A549 (cell line): ENCODE measurements around the gene STXBP2. TPM values are rescaled to one million over a fixed set of nuclear protein-coding genes. Genes with fewer than 3 reads are reported as not detected.

ENCODE experiments used
- ATAC-seq, 2 experiments: fragments of 200-7000 bp in 1 of 2; fragments of >200 bp in 1 of 2; cut with Nextera tagmentation in 1 of 2; cut with Tn5 transposase in 1 of 2; 3 replicates each; pipeline versions ENCODE4 v1.8.0 to v1.9.1; 2018 to 2020; ENCODE audit warnings: mild to moderate bottlenecking in 1 of 2, moderate library complexity in 1 of 2
- CTCF ChIA-PET: fragments of 300-600 bp; sonication (Branson Sonifier 250); formaldehyde crosslinking; extraction: SDS; loops from one replicate; lab custom pipeline; 2021; ENCODE audit warnings: antibody characterized with exemption, inconsistent platforms; lab: Yijun Ruan, JAX
- POLR2A ChIA-PET: fragments of 350-600 bp; formaldehyde crosslinking; extraction: SDS; loops from one replicate; lab custom pipeline; 2021; ENCODE audit warnings: antibody characterized with exemption, inconsistent platforms; lab: Yijun Ruan, JAX
- DNase-seq, 2 experiments: peaks; one replicate each; pipeline versions ENCODE4 v3.0.0 to v3.0.0-alpha.2; 2011 to 2016; ENCODE audit warnings: low read depth in 1 of 2, low spot score in 1 of 2
- FAIRE-seq: peaks from 2 replicates; lab custom pipeline; 2011; peaks lifted over from hg19 to GRCh38; lab: Jason Lieb, UNC
- H3K27ac ChIP-seq, 2 experiments: fragments of >200 bp; sonication (Bioruptor Twin); formaldehyde crosslinking; 3 replicates each; pipeline ENCODE4 v1.5.1; 2016 to 2017
- H3K4me1 ChIP-seq: fragments of >200 bp; sonication (Bioruptor Twin); formaldehyde crosslinking; 3 replicates; pipeline ENCODE4 v1.6.1; 2016
- H3K4me2 ChIP-seq: fragments of >200 bp; sonication (Bioruptor Twin); formaldehyde crosslinking; 3 replicates; pipeline ENCODE4 v1.6.1; 2016
- H3K4me3 ChIP-seq: fragments of >200 bp; sonication (Bioruptor Twin); formaldehyde crosslinking; 3 replicates; pipeline ENCODE4 v1.5.1; 2016
- H3K9me3 ChIP-seq: fragments of >200 bp; sonication (Bioruptor Twin); formaldehyde crosslinking; 3 replicates; pipeline ENCODE4 v1.6.1; 2016
- BHLHE40 ChIP-seq: IDR thresholded peaks from 2 replicates; pipeline ENCODE4 v1.6.1; 2012; ENCODE audit warnings: low read depth, low read length, inconsistent platforms
- CHD2 ChIP-seq: fragments of 150-350 bp; IDR thresholded peaks from 2 replicates; pipeline ENCODE4 v1.6.1; 2014; ENCODE audit warnings: low read length; ENCODE audit not compliant: partially characterized antibody
- CHD4 ChIP-seq: fragments of 200-600 bp; sonication (generic); IDR thresholded peaks from 2 replicates; pipeline ENCODE4 v1.6.1; 2016; ENCODE audit warnings: antibody characterized with exemption, mild to moderate bottlenecking, borderline replicate concordance
- FOSB ChIP-seq: fragments of 250-450 bp; sonication (Bioruptor Pico); IDR thresholded peaks from 2 replicates; pipeline ENCODE4 v1.5.0; 2020; ENCODE audit warnings: mild to moderate bottlenecking, moderate library complexity
- FOSL2 ChIP-seq, 2 experiments: fragments of 450-650 bp in 1 of 2; fragments of >200 bp in 1 of 2; sonication (Bioruptor Twin) in 1 of 2; formaldehyde crosslinking; IDR thresholded peaks; 2 replicates each; pipeline versions ENCODE4 v1.5.0 to v1.6.1; 2016 to 2020; ENCODE audit warnings: mild to moderate bottlenecking in 1 of 2, moderate library complexity in 1 of 2
- FOXS1 ChIP-seq: fragments of 250-450 bp; sonication (Bioruptor Pico); IDR thresholded peaks from 2 replicates; pipeline ENCODE4 v1.5.0; 2020; ENCODE audit warnings: mild to moderate bottlenecking, moderate library complexity
- GATA3 ChIP-seq: IDR thresholded peaks from 2 replicates; pipeline ENCODE4 v1.6.1; 2012; ENCODE audit warnings: borderline replicate concordance
- HEYL ChIP-seq: fragments of 250-450 bp; sonication (Bioruptor Pico); IDR thresholded peaks from 2 replicates; pipeline ENCODE4 v1.8.0; 2021; ENCODE audit warnings: mild to moderate bottlenecking, moderate library complexity
- HOXB5 ChIP-seq: fragments of 250-450 bp; sonication (Bioruptor Pico); IDR thresholded peaks from 2 replicates; pipeline ENCODE4 v1.5.0; 2020; ENCODE audit warnings: mild to moderate bottlenecking, moderate library complexity
- JUNB ChIP-seq: fragments of >200 bp; sonication (Bioruptor Twin); formaldehyde crosslinking; IDR thresholded peaks from 2 replicates; pipeline ENCODE4 v1.6.1; 2016
- KDM1A ChIP-seq: fragments of 200-600 bp; sonication (generic); IDR thresholded peaks from 2 replicates; pipeline ENCODE4 v1.6.1; 2016; ENCODE audit warnings: low read depth, mild to moderate bottlenecking
- MAZ ChIP-seq: fragments of 150-350 bp; IDR thresholded peaks from 2 replicates; pipeline ENCODE4 v1.6.1; 2014; ENCODE audit warnings: antibody characterized with exemption, low read depth, low read length, borderline replicate concordance
- MYC ChIP-seq: IDR thresholded peaks from 2 replicates; pipeline ENCODE4 v1.6.1; 2012; ENCODE audit warnings: mild to moderate bottlenecking, inconsistent platforms, low read length, improper control_type of control experiment, borderline replicate concordance
- NFE2L2 ChIP-seq: fragments of 150-350 bp; conservative IDR thresholded peaks from 2 replicates; pipeline ENCODE4 v1.6.1; 2014; ENCODE audit warnings: low read length
- NPAS2 ChIP-seq: fragments of 250-450 bp; sonication (Bioruptor Pico); IDR thresholded peaks from 2 replicates; pipeline ENCODE4 v1.8.0; 2022; ENCODE audit warnings: mild to moderate bottlenecking, moderate library complexity, borderline replicate concordance
- RCOR1 ChIP-seq: fragments of 150-350 bp; IDR thresholded peaks from 2 replicates; pipeline ENCODE4 v1.6.1; 2014; ENCODE audit warnings: antibody characterized with exemption, low read length, low read depth
- RFX5 ChIP-seq: fragments of 450-650 bp; IDR thresholded peaks from 2 replicates; pipeline ENCODE4 v1.7.1; 2014; ENCODE audit warnings: antibody characterized with exemption, mild to moderate bottlenecking, moderate library complexity
- ZC3H11A ChIP-seq: fragments of 450-650 bp; IDR thresholded peaks from 2 replicates; pipeline ENCODE4 v1.6.1; 2014; ENCODE audit warnings: antibody characterized with exemption, mild to moderate bottlenecking
- WGBS: methylation state at CpG from one replicate; pipeline ENCODE4 v1.1.6; 2017; ENCODE audit errors: missing lambda C conversion rate; 5-methylcytosine and 5-hydroxymethylcytosine counted together
- polyA plus RNA-seq, 4 experiments: library from polyadenylated mRNA; depleted of rRNA in 3 of 4; stranded (reverse); fragments of >200 nt; fragmentation: RNase III in 1 of 4; extraction: RNeasy Plus Mini Kit Qiagen cat#74134 plus additional on column Dnase treatment in 1 of 4; gene quantifications; 2 replicates in 3 of 4; 3 replicates in 1 of 4; pipeline ENCODE4 v1.2.3, GENCODE V29; 2011 to 2017
- TF ChIP-seq, protein P1 (sequence below): fragments of 200-600 bp; sonication (generic); IDR thresholded peaks from 2 replicates; pipeline ENCODE4 v1.6.1; 2016; ENCODE audit warnings: antibody characterized with exemption, mild to moderate bottlenecking, moderate library complexity
- TF ChIP-seq, protein P2 (sequence below): fragments of >200 bp; sonication (Bioruptor Twin); formaldehyde crosslinking; IDR thresholded peaks from 3 replicates; pipeline ENCODE4 v1.5.1; 2016
- TF ChIP-seq, protein P3 (sequence below): fragments of 450-650 bp; IDR thresholded peaks from 2 replicates; pipeline ENCODE4 v1.6.1; 2014; ENCODE audit warnings: antibody characterized with exemption
- TF ChIP-seq, protein P4 (sequence below): IDR thresholded peaks from 2 replicates; pipeline ENCODE4 v1.6.1; 2012
- TF ChIP-seq, protein P5 (sequence below): IDR thresholded peaks from 2 replicates; pipeline ENCODE4 v1.6.1; 2012
- TF ChIP-seq, protein P6 (sequence below): fragments of 250-450 bp; sonication (Bioruptor Pico); IDR thresholded peaks from 2 replicates; pipeline ENCODE4 v1.5.0; 2021; ENCODE audit warnings: mild to moderate bottlenecking, moderate library complexity, borderline replicate concordance
- TF ChIP-seq, protein P7 (sequence below): fragments of 150-350 bp; IDR thresholded peaks from 2 replicates; pipeline ENCODE4 v1.6.1; 2014; ENCODE audit warnings: low read depth, mild to moderate bottlenecking, low read length

Gene STXBP2
- polyA plus RNA-seq, 2 of the 4 experiments (the other 2 are of a cell fraction): 41.4 to 47.2 TPM

DNA sequence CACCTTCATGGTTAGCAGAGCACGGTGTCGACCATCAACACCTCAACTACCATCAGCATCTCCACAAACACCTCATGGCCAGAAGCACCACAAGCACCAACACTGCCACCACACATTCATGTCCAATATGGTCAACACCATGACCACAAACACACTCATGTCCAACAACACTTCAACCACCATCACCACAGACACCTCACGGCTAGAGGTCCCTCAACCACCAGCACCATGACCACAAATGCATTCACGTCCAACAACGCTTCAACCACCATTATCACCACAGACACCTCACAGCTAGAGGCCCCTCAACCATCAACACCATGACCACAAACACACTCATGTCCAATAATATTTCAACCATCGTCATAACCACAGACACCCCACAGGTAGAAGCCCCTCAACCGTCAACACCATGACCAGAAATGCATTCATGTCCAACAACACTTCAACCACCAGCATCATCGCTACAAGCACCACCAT lies 53.9 kb downstream of the STXBP2 start:
- TF ChIP-seq NFE2L2: no peak
- TF ChIP-seq, protein P1, sequence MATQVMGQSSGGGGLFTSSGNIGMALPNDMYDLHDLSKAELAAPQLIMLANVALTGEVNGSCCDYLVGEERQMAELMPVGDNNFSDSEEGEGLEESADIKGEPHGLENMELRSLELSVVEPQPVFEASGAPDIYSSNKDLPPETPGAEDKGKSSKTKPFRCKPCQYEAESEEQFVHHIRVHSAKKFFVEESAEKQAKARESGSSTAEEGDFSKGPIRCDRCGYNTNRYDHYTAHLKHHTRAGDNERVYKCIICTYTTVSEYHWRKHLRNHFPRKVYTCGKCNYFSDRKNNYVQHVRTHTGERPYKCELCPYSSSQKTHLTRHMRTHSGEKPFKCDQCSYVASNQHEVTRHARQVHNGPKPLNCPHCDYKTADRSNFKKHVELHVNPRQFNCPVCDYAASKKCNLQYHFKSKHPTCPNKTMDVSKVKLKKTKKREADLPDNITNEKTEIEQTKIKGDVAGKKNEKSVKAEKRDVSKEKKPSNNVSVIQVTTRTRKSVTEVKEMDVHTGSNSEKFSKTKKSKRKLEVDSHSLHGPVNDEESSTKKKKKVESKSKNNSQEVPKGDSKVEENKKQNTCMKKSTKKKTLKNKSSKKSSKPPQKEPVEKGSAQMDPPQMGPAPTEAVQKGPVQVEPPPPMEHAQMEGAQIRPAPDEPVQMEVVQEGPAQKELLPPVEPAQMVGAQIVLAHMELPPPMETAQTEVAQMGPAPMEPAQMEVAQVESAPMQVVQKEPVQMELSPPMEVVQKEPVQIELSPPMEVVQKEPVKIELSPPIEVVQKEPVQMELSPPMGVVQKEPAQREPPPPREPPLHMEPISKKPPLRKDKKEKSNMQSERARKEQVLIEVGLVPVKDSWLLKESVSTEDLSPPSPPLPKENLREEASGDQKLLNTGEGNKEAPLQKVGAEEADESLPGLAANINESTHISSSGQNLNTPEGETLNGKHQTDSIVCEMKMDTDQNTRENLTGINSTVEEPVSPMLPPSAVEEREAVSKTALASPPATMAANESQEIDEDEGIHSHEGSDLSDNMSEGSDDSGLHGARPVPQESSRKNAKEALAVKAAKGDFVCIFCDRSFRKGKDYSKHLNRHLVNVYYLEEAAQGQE: no peak
- TF ChIP-seq RCOR1: no peak
- TF ChIP-seq FOSB: no peak
- TF ChIP-seq, protein P2, sequence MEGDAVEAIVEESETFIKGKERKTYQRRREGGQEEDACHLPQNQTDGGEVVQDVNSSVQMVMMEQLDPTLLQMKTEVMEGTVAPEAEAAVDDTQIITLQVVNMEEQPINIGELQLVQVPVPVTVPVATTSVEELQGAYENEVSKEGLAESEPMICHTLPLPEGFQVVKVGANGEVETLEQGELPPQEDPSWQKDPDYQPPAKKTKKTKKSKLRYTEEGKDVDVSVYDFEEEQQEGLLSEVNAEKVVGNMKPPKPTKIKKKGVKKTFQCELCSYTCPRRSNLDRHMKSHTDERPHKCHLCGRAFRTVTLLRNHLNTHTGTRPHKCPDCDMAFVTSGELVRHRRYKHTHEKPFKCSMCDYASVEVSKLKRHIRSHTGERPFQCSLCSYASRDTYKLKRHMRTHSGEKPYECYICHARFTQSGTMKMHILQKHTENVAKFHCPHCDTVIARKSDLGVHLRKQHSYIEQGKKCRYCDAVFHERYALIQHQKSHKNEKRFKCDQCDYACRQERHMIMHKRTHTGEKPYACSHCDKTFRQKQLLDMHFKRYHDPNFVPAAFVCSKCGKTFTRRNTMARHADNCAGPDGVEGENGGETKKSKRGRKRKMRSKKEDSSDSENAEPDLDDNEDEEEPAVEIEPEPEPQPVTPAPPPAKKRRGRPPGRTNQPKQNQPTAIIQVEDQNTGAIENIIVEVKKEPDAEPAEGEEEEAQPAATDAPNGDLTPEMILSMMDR: no peak
- TF ChIP-seq, all 56 proteins: peak for 0
- ChIA-PET CTCF (no interaction called here), POLR2A (no interaction called here)
- no peak overlapping the region for H3K27ac ChIP-seq
- DNase-seq (no peak), FAIRE-seq (no peak), ATAC-seq (no peak)
- H3K4me1 ChIP-seq: no peaks in the 10 kb centered on the region
- no peak overlapping the region for H3K4me2 ChIP-seq
- H3K9me3 ChIP-seq: no peaks in the 10 kb centered on the region
- 68% methylated on average over 8 of the region's 8 CpGs for WGBS
- no peak overlapping the region for H3K4me3 ChIP-seq

DNA sequence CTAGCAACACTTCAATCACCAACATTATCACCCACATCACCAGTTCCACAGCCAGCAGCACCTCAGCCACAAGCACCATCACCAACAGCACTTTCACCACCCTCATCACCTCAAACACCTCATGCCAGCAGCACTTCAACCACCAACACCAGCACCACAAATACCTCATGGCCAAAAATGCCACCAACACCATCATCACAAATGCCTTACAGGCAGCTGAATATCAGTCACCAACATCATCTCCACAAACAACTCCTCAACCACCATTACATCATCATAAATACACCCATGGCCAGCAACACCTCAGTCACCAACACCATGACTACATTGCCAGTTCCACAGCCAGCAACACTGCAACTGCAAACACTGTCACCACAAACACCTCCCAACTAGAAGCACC lies 54.6 kb downstream of the STXBP2 start:
- TF ChIP-seq MYC (no peak), RFX5 (no peak), FOSL2 (IDR thresholded peaks at IDR 0.05) (no peak), FOSL2 (CRISPR knock-in tag; IDR thresholded peaks at IDR 0.05) (no peak), HEYL (CRISPR knock-in tag) (no peak), FOXS1 (CRISPR knock-in tag) (no peak), CHD4 (no peak), NPAS2 (CRISPR knock-in tag) (no peak), JUNB (no peak), MAZ (no peak), KDM1A (no peak), HOXB5 (CRISPR knock-in tag) (no peak), ZC3H11A (no peak), CHD2 (no peak), GATA3 (no peak), BHLHE40 (no peak)
- TF ChIP-seq, protein P3, sequence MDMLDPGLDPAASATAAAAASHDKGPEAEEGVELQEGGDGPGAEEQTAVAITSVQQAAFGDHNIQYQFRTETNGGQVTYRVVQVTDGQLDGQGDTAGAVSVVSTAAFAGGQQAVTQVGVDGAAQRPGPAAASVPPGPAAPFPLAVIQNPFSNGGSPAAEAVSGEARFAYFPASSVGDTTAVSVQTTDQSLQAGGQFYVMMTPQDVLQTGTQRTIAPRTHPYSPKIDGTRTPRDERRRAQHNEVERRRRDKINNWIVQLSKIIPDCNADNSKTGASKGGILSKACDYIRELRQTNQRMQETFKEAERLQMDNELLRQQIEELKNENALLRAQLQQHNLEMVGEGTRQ: no peak
- TF ChIP-seq, protein P4, sequence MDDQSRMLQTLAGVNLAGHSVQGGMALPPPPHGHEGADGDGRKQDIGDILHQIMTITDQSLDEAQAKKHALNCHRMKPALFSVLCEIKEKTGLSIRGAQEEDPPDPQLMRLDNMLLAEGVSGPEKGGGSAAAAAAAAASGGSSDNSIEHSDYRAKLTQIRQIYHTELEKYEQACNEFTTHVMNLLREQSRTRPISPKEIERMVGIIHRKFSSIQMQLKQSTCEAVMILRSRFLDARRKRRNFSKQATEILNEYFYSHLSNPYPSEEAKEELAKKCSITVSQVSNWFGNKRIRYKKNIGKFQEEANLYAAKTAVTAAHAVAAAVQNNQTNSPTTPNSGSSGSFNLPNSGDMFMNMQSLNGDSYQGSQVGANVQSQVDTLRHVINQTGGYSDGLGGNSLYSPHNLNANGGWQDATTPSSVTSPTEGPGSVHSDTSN: no peak
- TF ChIP-seq, protein P5, sequence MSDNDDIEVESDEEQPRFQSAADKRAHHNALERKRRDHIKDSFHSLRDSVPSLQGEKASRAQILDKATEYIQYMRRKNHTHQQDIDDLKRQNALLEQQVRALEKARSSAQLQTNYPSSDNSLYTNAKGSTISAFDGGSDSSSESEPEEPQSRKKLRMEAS: no peak
- TF ChIP-seq, protein P6, sequence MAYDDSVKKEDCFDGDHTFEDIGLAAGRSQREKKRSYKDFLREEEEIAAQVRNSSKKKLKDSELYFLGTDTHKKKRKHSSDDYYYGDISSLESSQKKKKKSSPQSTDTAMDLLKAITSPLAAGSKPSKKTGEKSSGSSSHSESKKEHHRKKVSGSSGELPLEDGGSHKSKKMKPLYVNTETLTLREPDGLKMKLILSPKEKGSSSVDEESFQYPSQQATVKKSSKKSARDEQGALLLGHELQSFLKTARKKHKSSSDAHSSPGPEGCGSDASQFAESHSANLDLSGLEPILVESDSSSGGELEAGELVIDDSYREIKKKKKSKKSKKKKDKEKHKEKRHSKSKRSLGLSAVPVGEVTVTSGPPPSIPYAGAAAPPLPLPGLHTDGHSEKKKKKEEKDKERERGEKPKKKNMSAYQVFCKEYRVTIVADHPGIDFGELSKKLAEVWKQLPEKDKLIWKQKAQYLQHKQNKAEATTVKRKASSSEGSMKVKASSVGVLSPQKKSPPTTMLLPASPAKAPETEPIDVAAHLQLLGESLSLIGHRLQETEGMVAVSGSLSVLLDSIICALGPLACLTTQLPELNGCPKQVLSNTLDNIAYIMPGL (CRISPR knock-in tag): no peak
- TF ChIP-seq, protein P7, sequence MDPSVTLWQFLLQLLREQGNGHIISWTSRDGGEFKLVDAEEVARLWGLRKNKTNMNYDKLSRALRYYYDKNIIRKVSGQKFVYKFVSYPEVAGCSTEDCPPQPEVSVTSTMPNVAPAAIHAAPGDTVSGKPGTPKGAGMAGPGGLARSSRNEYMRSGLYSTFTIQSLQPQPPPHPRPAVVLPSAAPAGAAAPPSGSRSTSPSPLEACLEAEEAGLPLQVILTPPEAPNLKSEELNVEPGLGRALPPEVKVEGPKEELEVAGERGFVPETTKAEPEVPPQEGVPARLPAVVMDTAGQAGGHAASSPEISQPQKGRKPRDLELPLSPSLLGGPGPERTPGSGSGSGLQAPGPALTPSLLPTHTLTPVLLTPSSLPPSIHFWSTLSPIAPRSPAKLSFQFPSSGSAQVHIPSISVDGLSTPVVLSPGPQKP: no peak
- H3K9me3 ChIP-seq: no peaks in the 10 kb centered on the region
- ChIA-PET CTCF (no interaction called here), POLR2A (no interaction called here)
- FAIRE-seq (no peak), DNase-seq (no peak), ATAC-seq (no peak)
- no peaks in the 10 kb centered on the region for H3K4me1 ChIP-seq
- H3K4me2 ChIP-seq: no peak overlapping the region
- H3K27ac ChIP-seq: no peak overlapping the region
- H3K4me3 ChIP-seq: no peak overlapping the region
